ENCODE results near the gene GRIA3.

GRIA3 gene

GRCh38 chrX:123199338-123199737 lies 15.3 kb downstream of the GRIA3 start:
- no peak for DNase-seq

GRCh38 chrX:123201720-123202119 lies 17.6 kb downstream of the GRIA3 start:
- DNase-seq: no peak

- DNase-seq: no peak
These were observed 18.4 kb downstream of the GRIA3 start for GRCh38 chrX:123202523-123202922.

- DNase-seq: no peak
These were observed 19.7 kb downstream of the GRIA3 start for GRCh38 chrX:123203772-123204171.

GRCh38 chrX:123206176-123206575 lies 22.1 kb downstream of the GRIA3 start:
- no peak for DNase-seq

- no peak for DNase-seq
These were observed 26.2 kb downstream of the GRIA3 start for GRCh38 chrX:123210252-123210651.

- no peak for DNase-seq
These were observed 31.5 kb downstream of the GRIA3 start for GRCh38 chrX:123215397-123216089.

- no peak for DNase-seq
These were observed 33.0 kb downstream of the GRIA3 start for GRCh38 chrX:123217077-123217476.

- DNase-seq: no peak
These were observed 33.6 kb downstream of the GRIA3 start for GRCh38 chrX:123217728-123218127.

- no peak for DNase-seq
These were observed 35.8 kb downstream of the GRIA3 start for GRCh38 chrX:123219916-123220315.

- no peak for DNase-seq
These were observed 38.8 kb downstream of the GRIA3 start for GRCh38 chrX:123222920-123223319.

- no peak for DNase-seq
These were observed 39.3 kb downstream of the GRIA3 start for GRCh38 chrX:123223409-123223808.

- DNase-seq: no peak
These were observed 39.8 kb downstream of the GRIA3 start for GRCh38 chrX:123223859-123224258.

- no peak for DNase-seq
These were observed 46.7 kb downstream of the GRIA3 start for GRCh38 chrX:123230798-123231197.

GRCh38 chrX:123236859-123237258 lies 52.8 kb downstream of the GRIA3 start:
- DNase-seq: no peak

GRCh38 chrX:123237271-123237670 lies 53.2 kb downstream of the GRIA3 start:
- DNase-seq: no peak

- no peak for DNase-seq
These were observed 70.4 kb downstream of the GRIA3 start for GRCh38 chrX:123254457-123254856.

GRCh38 chrX:123256378-123256777 lies 72.3 kb downstream of the GRIA3 start:
- no peak for DNase-seq

GRCh38 chrX:123260920-123261418 lies 76.9 kb downstream of the GRIA3 start:
- no peak for DNase-seq

GRCh38 chrX:123263270-123263669 lies 79.2 kb downstream of the GRIA3 start:
- no peak for DNase-seq

GRCh38 chrX:123263747-123264146 lies 79.7 kb downstream of the GRIA3 start:
- no peak for DNase-seq

- no peak for DNase-seq
These were observed 83.1 kb downstream of the GRIA3 start for GRCh38 chrX:123267220-123267619.

GRCh38 chrX:123271902-123272301 lies 87.8 kb downstream of the GRIA3 start:
- DNase-seq: no peak

- no peak for DNase-seq
These were observed 88.6 kb downstream of the GRIA3 start for GRCh38 chrX:123272630-123273029.

GRCh38 chrX:123274796-123275195 lies 90.7 kb downstream of the GRIA3 start:
- no peak for DNase-seq

All from CD4-positive, alpha-beta T cell treated with Interleukin-6 for 4 hours (primary cell).